Suprapubic skin (tissue), 3 donors: ENCODE measurements around the gene NINL.

Source experiments
- EP300 ChIP-seq: sonication (generic); formaldehyde crosslinking; IDR thresholded peaks from one replicate; pipeline ENCODE4 v1.6.1; 2017; ENCODE audit warnings: antibody characterized with exemption
- TF ChIP-seq, protein P1 (sequence below), 2 donors: fragments of 200-600 bp in 1 of 2; fragments of 450-650 bp in 1 of 2; sonication (generic) in 1 of 2; IDR thresholded peaks; one replicate each; pipeline ENCODE4 v1.5.1; 2016 to 2019; ENCODE audit warnings: antibody characterized with exemption in 2 of 2, mild to moderate bottlenecking in 1 of 2, moderate library complexity in 1 of 2

GRCh38 chr20:25551413-25552215 is 33.7 kb downstream of the NINL start:
- TF ChIP-seq, protein P1, sequence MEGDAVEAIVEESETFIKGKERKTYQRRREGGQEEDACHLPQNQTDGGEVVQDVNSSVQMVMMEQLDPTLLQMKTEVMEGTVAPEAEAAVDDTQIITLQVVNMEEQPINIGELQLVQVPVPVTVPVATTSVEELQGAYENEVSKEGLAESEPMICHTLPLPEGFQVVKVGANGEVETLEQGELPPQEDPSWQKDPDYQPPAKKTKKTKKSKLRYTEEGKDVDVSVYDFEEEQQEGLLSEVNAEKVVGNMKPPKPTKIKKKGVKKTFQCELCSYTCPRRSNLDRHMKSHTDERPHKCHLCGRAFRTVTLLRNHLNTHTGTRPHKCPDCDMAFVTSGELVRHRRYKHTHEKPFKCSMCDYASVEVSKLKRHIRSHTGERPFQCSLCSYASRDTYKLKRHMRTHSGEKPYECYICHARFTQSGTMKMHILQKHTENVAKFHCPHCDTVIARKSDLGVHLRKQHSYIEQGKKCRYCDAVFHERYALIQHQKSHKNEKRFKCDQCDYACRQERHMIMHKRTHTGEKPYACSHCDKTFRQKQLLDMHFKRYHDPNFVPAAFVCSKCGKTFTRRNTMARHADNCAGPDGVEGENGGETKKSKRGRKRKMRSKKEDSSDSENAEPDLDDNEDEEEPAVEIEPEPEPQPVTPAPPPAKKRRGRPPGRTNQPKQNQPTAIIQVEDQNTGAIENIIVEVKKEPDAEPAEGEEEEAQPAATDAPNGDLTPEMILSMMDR (IDR thresholded peaks at IDR 0.05), result no peak
- TF ChIP-seq EP300, result no peak
